Putamen (tissue), 1 donor: Measurements from ENCODE around the gene TERB1.

ENCODE experiments used
- DNase-seq: peaks from one replicate; pipeline ENCODE4 v3.0.0-alpha.2; 2016; ENCODE audit warnings: low spot score

The TERB1 gene

GRCh38 chr16:66801320-66802105, at the start of gene TERB1:
TSS of gene TERB1 (minus strand) at chr16:66801584. CDS start at chr16:66796798, 4,786 bp downstream.
- DNase-seq: no peak

- DNase-seq: no peak
These were observed 48.9 kb upstream of the TERB1 start for GRCh38 chr16:66850115-66850815.

GRCh38 chr16:66849549-66849948, 48.2 kb upstream of the TERB1 start:
- no peak for DNase-seq

- DNase-seq: no peak
These were observed 47.6 kb upstream of the TERB1 start for GRCh38 chr16:66849021-66849420.

- no peak for DNase-seq
These were observed 46.8 kb upstream of the TERB1 start for GRCh38 chr16:66848172-66848571.

- DNase-seq: no peak
These were observed 46.2 kb upstream of the TERB1 start for GRCh38 chr16:66847533-66848067.

- no peak for DNase-seq
These were observed 45.4 kb upstream of the TERB1 start for GRCh38 chr16:66846831-66847230.

- DNase-seq: no peak
These were observed 44.9 kb upstream of the TERB1 start for GRCh38 chr16:66846266-66846665.

- peak; percentile 41 for DNase-seq
These were observed 44.4 kb upstream of the TERB1 start for GRCh38 chr16:66845791-66846221.

GRCh38 chr16:66845080-66845410, 43.7 kb upstream of the TERB1 start:
- no peak for DNase-seq

GRCh38 chr16:66844342-66845079, 43.1 kb upstream of the TERB1 start, which contains the start of gene CA7:
TSS of gene CA7 (plus strand) at chr16:66844414. CDS start at chr16:66844488, 74 bp downstream.
- peak; percentile 18 for DNase-seq

GRCh38 chr16:66844009-66844341, 42.6 kb upstream of the TERB1 start:
- no peak for DNase-seq

GRCh38 chr16:66843191-66843590, 41.8 kb upstream of the TERB1 start:
- no peak for DNase-seq

- DNase-seq: no peak
These were observed 41.4 kb upstream of the TERB1 start for GRCh38 chr16:66842765-66843164.

- no peak for DNase-seq
These were observed 40.0 kb upstream of the TERB1 start for GRCh38 chr16:66841366-66841765.

GRCh38 chr16:66840883-66841282, 39.5 kb upstream of the TERB1 start:
- no peak for DNase-seq

- no peak for DNase-seq
These were observed 33.4 kb upstream of the TERB1 start for GRCh38 chr16:66834746-66835145.

GRCh38 chr16:66832661-66833305, 31.4 kb upstream of the TERB1 start:
- no peak for DNase-seq

GRCh38 chr16:66832190-66832589, 30.8 kb upstream of the TERB1 start:
- DNase-seq: no peak

GRCh38 chr16:66830422-66831404, 29.3 kb upstream of the TERB1 start, which contains the start of gene NAE1:
TSS of gene NAE1 (minus strand) at chr16:66830976. CDS start at chr16:66830899, 77 bp downstream.
- peak; percentile 89 for DNase-seq

GRCh38 chr16:66824006-66824405, 22.6 kb upstream of the TERB1 start:
- DNase-seq: no peak
